Fibroblast of the aortic adventitia (primary cell): Measurements from ENCODE around the gene CAVIN4. TPM values are rescaled to one million over a fixed set of nuclear protein-coding genes. Genes with fewer than 3 reads are reported as not detected.

Source experiments
- DNase-seq: peaks from one replicate; pipeline ENCODE4 v3.0.0-alpha.2; 2010; ENCODE audit warnings: low read depth
- H3K4me3 ChIP-seq: 2 replicates; pipeline ENCODE4 v1.5.1; 2011; ENCODE audit warnings: low read depth, mild to moderate bottlenecking, control low read depth, low read length, moderate library complexity
- CTCF ChIP-seq: IDR thresholded peaks from 2 replicates; pipeline ENCODE4 v1.5.1; 2011; ENCODE audit warnings: mild to moderate bottlenecking, low read length, control low read depth, inconsistent platforms; ENCODE audit not compliant: insufficient read depth
- total RNA-seq: library from RNA; depleted of rRNA; stranded (reverse); fragments of >200 nt; gene quantifications from 2 replicates; pipeline ENCODE4 v1.2.3, GENCODE V29; 2012; ENCODE audit warnings: low replicate concordance

CAVIN4 gene, protein sequence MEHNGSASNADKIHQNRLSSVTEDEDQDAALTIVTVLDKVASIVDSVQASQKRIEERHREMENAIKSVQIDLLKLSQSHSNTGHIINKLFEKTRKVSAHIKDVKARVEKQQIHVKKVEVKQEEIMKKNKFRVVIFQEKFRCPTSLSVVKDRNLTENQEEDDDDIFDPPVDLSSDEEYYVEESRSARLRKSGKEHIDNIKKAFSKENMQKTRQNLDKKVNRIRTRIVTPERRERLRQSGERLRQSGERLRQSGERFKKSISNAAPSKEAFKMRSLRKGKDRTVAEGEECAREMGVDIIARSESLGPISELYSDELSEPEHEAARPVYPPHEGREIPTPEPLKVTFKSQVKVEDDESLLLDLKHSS
- 1.4 TPM in 2 replicates for total RNA-seq

DNA sequence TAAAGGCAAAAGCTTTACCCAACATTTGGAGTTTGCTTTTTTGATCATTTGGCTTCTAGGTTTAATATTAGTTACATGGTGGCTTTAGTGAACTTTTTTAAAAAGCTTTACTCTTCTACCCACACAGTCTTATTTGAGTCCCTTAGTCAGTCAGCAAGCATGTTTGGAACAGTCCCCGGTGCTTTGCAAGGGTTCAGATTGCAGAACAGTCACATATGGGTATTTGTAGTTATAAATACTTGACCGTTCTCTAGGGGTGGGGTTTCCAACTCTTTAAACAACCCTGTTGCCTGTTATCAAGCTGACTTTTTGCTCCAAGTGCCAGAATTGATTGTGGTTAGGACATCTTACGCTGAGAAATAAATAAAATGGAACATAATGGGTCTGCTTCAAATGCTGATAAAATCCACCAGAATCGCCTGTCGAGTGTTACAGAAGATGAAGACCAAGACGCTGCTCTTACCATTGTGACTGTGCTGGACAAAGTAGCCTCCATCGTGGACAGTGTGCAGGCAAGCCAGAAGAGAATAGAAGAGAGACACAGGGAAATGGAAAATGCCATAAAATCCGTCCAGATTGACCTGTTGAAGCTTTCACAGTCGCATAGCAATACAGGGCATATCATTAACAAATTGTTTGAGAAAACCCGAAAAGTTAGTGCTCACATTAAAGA is at the start of gene CAVIN4:
Gene CAVIN4 (plus strand): TSS at position 304 of the 673 bp plus-strand sequence. CDS start 65 bp downstream, at position 369.
- no peak for TF ChIP-seq CTCF
- peak; percentile 89 for DNase-seq

GRCh38 chr9:100534401-100534800 is 43.5 kb upstream of the CAVIN4 start:
- no peak for TF ChIP-seq CTCF
- no peak overlapping the region for H3K4me3 ChIP-seq
- no peak for DNase-seq

More for the DNA sequence above, at the start of gene CAVIN4:
- H3K4me3 ChIP-seq = no peak within 1 kb of the TSS

- no peak for TF ChIP-seq CTCF
- DNase-seq = no peak
- no peak overlapping the region for H3K4me3 ChIP-seq
Observed at GRCh38 chr9:100540327-100540726, 37.6 kb upstream of the CAVIN4 start.

DNA sequence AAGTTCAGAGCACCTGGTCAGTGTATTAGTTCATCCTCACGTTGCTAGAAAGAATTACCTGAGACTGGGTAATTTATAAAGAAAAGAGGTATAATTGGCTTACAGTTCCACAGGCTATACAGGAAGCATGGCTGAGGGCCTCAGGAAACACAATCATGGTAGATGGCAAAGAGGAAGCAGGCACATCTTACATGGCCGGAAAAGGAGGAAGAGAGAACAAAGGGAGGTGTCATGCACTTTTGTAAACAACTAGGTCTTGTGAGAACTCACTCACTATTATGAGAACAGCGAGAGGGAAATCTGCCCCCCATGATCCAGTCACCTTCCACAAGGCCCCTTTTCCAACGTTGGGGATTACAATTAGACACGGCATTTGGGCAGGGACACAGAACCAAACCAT is 28.8 kb upstream of the CAVIN4 start:
- no peak for DNase-seq
- no peak for TF ChIP-seq CTCF
- H3K4me3 ChIP-seq = no peak overlapping the region

DNA sequence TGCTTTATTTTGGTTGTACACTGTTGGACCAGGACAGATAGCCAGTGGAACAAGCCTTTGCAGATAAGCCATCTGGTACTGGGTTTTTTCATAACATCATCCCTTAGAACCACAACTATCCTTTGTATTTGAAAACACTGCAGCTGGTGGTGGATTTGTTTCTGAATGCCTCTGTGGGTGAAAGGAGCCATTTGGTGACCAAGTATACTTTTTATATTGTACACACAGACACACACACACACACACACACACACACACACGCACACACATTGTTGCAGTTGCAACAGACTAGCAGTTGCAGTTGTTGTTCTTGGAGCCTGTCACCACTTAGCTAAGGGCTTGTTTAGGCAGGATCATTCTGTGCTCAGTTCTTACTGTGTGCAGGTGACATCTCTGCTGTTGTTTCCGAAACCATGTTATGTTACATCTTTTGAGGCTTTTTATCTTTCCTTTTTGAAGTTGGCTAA is 22.9 kb upstream of the CAVIN4 start:
- TF ChIP-seq CTCF = no peak
- H3K4me3 ChIP-seq = no peak overlapping the region
- DNase-seq = peak; percentile 45

DNA sequence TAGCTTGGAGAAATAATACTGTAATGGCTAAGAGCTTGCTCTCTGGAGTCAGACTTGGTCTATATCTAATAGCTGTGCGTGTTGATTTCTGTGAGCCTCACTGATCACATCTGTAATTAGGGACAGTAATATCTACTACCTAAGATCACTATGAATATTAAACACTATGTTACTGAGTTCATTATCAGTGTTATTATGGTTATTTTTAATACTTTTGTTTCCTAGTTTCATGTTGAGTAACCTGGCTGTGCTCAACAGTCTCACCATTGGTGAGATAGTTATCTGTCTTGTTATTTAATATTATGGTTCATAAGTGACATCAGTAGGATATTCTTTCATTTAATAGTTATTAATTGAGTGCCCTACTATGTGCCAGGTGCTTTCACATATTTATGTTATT is 22.4 kb upstream of the CAVIN4 start:
- no peak overlapping the region for H3K4me3 ChIP-seq
- no peak for TF ChIP-seq CTCF
- no peak for DNase-seq
